ENCODE measurements around the gene UBP1.
"Not testable (repeated sequence)": the region's sequence is repeated elsewhere in the genome, so short reads cannot be mapped to it uniquely, and the experiment has no call there.

The UBP1 gene

GRCh38 chr3:33363113-33363800 is 76.9 kb downstream of the UBP1 start:
- ChIA-PET POLR2A (no interaction called here), CTCF (interaction anchor here (0.8 to 2.2 kb wide), 2 partner anchors 9 to 10 kb away, joined by 3 to 12 read pairs; no protein-coding TSS in a partner anchor)
- DNase-seq (ENCODE audit: extremely low spot score), result no peak
- TF ChIP-seq SP1 (IDR thresholded peaks at IDR 0.05) (no peak), FOXK2 (IDR thresholded peaks at IDR 0.05) (no peak), TARDBP (IDR thresholded peaks at IDR 0.05) (no peak), ELF4 (IDR thresholded peaks at IDR 0.05) (no peak), PKNOX1 (IDR thresholded peaks at IDR 0.05) (no peak), CTBP1 (IDR thresholded peaks at IDR 0.05; ENCODE audit: borderline replicate concordance) (no peak)

- ChIA-PET POLR2A (no interaction called here), CTCF (interaction anchor here (2.5 kb wide), 1 partner anchor 12 kb away, joined by 10 read pairs; no protein-coding TSS in a partner anchor)
- no peak for DNase-seq (ENCODE audit: extremely low spot score)
- no peak for TF ChIP-seq NFRKB (IDR thresholded peaks at IDR 0.05)
- TF ChIP-seq ZNF384 (IDR thresholded peaks at IDR 0.05), result no peak
- no peak for TF ChIP-seq SUZ12 (IDR thresholded peaks at IDR 0.05)
- no peak for TF ChIP-seq FOXK2 (IDR thresholded peaks at IDR 0.05)
- no peak for TF ChIP-seq L3MBTL2 (conservative IDR thresholded peaks at IDR 0.05)
- TF ChIP-seq ARNT (IDR thresholded peaks at IDR 0.05), result no peak
- TF ChIP-seq LEF1 (IDR thresholded peaks at IDR 0.05; ENCODE audit: borderline replicate concordance), result no peak
- TF ChIP-seq ELF4 (IDR thresholded peaks at IDR 0.05), result no peak
- TF ChIP-seq PKNOX1 (IDR thresholded peaks at IDR 0.05), result no peak
- TF ChIP-seq FOXA1 (IDR thresholded peaks at IDR 0.05), result no peak
- TF ChIP-seq TARDBP (IDR thresholded peaks at IDR 0.05), result no peak
- no peak for TF ChIP-seq FOXM1 (IDR thresholded peaks at IDR 0.05; ENCODE audit: borderline replicate concordance)
Measured at GRCh38 chr3:33360136-33360825, 79.9 kb downstream of the UBP1 start.

GRCh38 chr3:33358172-33358781 is 81.9 kb downstream of the UBP1 start:
- TF ChIP-seq FOXM1 (IDR thresholded peaks at IDR 0.05; ENCODE audit: borderline replicate concordance) (no peak), SUZ12 (IDR thresholded peaks at IDR 0.05) (no peak), L3MBTL2 (conservative IDR thresholded peaks at IDR 0.05) (no peak), TARDBP (IDR thresholded peaks at IDR 0.05) (no peak), LEF1 (IDR thresholded peaks at IDR 0.05; ENCODE audit: borderline replicate concordance) (no peak), ELF4 (IDR thresholded peaks at IDR 0.05) (no peak), CTBP1 (IDR thresholded peaks at IDR 0.05; ENCODE audit: borderline replicate concordance) (no peak), SP1 (IDR thresholded peaks at IDR 0.05) (no peak)
- no peak for DNase-seq (ENCODE audit: extremely low spot score)
- POLR2A ChIA-PET, result no interaction called here
- CTCF ChIA-PET, result interaction anchor here (0.5 to 1.5 kb wide), 3 partner anchors 8 to 43 kb away, joined by 3 to 6 read pairs (median 3); no protein-coding TSS in a partner anchor

- DNase-seq (ENCODE audit: extremely low spot score), result peak; percentile 13
- CTCF ChIA-PET, result interaction anchor here (0.8 to 1.4 kb wide), 3 partner anchors 12 to 224 kb away, joined by 3 to 8 read pairs (median 3); no protein-coding TSS in a partner anchor
Measured at GRCh38 chr3:33355611-33356010, 84.6 kb downstream of the UBP1 start.

GRCh38 chr3:33339758-33340157 is 100.4 kb downstream of the UBP1 start:
- CTCF ChIA-PET, result interaction anchor here (0.6 kb wide), 1 partner anchor 110 kb away, joined by 3 read pairs; no protein-coding TSS in a partner anchor
- no peak for TF ChIP-seq BHLHE40 (IDR thresholded peaks at IDR 0.05; ENCODE audit: borderline replicate concordance)
- no peak for TF ChIP-seq L3MBTL2 (conservative IDR thresholded peaks at IDR 0.05)
- TF ChIP-seq SUZ12 (IDR thresholded peaks at IDR 0.05), result no peak
- no peak for TF ChIP-seq SP1 (IDR thresholded peaks at IDR 0.05)
- TF ChIP-seq ELF4 (IDR thresholded peaks at IDR 0.05), result no peak
- TF ChIP-seq CTBP1 (IDR thresholded peaks at IDR 0.05; ENCODE audit: borderline replicate concordance), result no peak
- no peak for TF ChIP-seq HDGF (IDR thresholded peaks at IDR 0.05; ENCODE audit: borderline replicate concordance)

More at GRCh38 chr3:33355611-33356010, 84.6 kb downstream of the UBP1 start:
- TF ChIP-seq FOXM1 (IDR thresholded peaks at IDR 0.05; ENCODE audit: borderline replicate concordance) (no peak), BHLHE40 (IDR thresholded peaks at IDR 0.05; ENCODE audit: borderline replicate concordance) (no peak), CTBP1 (IDR thresholded peaks at IDR 0.05; ENCODE audit: borderline replicate concordance) (no peak), ARNT (IDR thresholded peaks at IDR 0.05) (no peak), NFRKB (IDR thresholded peaks at IDR 0.05) (no peak), SP1 (IDR thresholded peaks at IDR 0.05) (no peak), FOXA1 (IDR thresholded peaks at IDR 0.05) (no peak), HDGF (IDR thresholded peaks at IDR 0.05; ENCODE audit: borderline replicate concordance) (no peak), ZNF384 (IDR thresholded peaks at IDR 0.05) (no peak)
- POLR2A ChIA-PET, result no interaction called here

GRCh38 chr3:33338936-33339465 is 101.2 kb downstream of the UBP1 start:
- DNase-seq (ENCODE audit: extremely low spot score); CTCF ChIA-PET; POLR2A ChIA-PET: not testable (repeated sequence)

More at GRCh38 chr3:33339758-33340157, 100.4 kb downstream of the UBP1 start:
- DNase-seq (ENCODE audit: extremely low spot score), result no peak
- POLR2A ChIA-PET, result no interaction called here

Measured in HEK293T (cell line).